Stimulated activated CD4-positive, alpha-beta T cell treated with anti-CD3 and anti-CD28 coated beads, Interleukin-2, amount 100 ng/mL, for 48 hours (primary cell): ENCODE results near the gene FRMD8.
"Not testable (repeated sequence)": the region's sequence is repeated elsewhere in the genome, so short reads cannot be mapped to it uniquely, and the experiment has no call there.

ENCODE experiments used
- DNase-seq, 2 donors: peaks; one replicate each; pipeline ENCODE4 v3.0.0-alpha.2; 2020

Gene FRMD8

GRCh38 chr11:65395961-65396530 lies 9.6 kb downstream of the FRMD8 start:
- no peak for DNase-seq

GRCh38 chr11:65396769-65397745 lies 10.6 kb downstream of the FRMD8 start:
- DNase-seq, result no peak

- no peak for DNase-seq
Observed at GRCh38 chr11:65398362-65398910, 12.0 kb downstream of the FRMD8 start.

GRCh38 chr11:65399249-65399648 lies 12.8 kb downstream of the FRMD8 start:
- DNase-seq, result no peak

GRCh38 chr11:65399845-65400244 lies 13.4 kb downstream of the FRMD8 start:
- no peak for DNase-seq

- no peak for DNase-seq
Observed at GRCh38 chr11:65400307-65401072, 14.1 kb downstream of the FRMD8 start.

GRCh38 chr11:65401073-65401802 lies 14.8 kb downstream of the FRMD8 start:
- DNase-seq, result no peak

GRCh38 chr11:65401803-65402248 lies 15.4 kb downstream of the FRMD8 start:
- no peak for DNase-seq

- no peak for DNase-seq
Observed at GRCh38 chr11:65402790-65403189, 16.4 kb downstream of the FRMD8 start.

- DNase-seq, result no peak
Observed at GRCh38 chr11:65403607-65404121, 17.2 kb downstream of the FRMD8 start.

GRCh38 chr11:65404210-65404609 lies 17.8 kb downstream of the FRMD8 start:
- no peak for DNase-seq

GRCh38 chr11:65404638-65405339 lies 18.4 kb downstream of the FRMD8 start:
- DNase-seq, result no peak

- DNase-seq, result no peak
Observed at GRCh38 chr11:65410936-65411680, 24.7 kb downstream of the FRMD8 start.

GRCh38 chr11:65411681-65412070 lies 25.2 kb downstream of the FRMD8 start:
- DNase-seq, result no peak

- DNase-seq, result no peak
Observed at GRCh38 chr11:65412271-65413076, 26.0 kb downstream of the FRMD8 start.

GRCh38 chr11:65413077-65413664 lies 26.7 kb downstream of the FRMD8 start:
- not testable (repeated sequence) for DNase-seq

GRCh38 chr11:65414776-65415498 lies 28.5 kb downstream of the FRMD8 start:
- no peak for DNase-seq

GRCh38 chr11:65415499-65416340 lies 29.3 kb downstream of the FRMD8 start:
- no peak for DNase-seq
